ENCODE data around the gene DLGAP1.

The DLGAP1 gene

DNA sequence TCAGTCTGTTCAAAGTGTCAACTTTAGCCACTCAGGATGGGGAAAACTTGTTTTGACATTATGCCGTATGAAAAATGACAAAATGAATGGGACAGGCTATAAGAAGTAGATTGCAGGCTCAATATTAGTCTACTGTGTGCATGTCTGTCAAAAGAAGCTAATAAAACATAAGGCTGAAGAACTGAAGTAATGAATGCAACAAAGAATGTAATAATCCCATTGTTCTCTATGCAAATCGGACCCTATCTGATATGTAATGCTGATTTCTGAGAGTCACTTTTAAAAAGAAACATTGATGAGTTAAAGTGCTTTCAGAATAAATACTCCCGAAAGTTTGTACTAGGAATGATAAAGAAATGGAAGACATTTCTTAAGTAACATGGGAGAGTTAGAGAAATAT, 172.2 kb downstream of the DLGAP1 start:
- H3K4me3 ChIP-seq = no peak overlapping the region
- TF ChIP-seq, protein P1, sequence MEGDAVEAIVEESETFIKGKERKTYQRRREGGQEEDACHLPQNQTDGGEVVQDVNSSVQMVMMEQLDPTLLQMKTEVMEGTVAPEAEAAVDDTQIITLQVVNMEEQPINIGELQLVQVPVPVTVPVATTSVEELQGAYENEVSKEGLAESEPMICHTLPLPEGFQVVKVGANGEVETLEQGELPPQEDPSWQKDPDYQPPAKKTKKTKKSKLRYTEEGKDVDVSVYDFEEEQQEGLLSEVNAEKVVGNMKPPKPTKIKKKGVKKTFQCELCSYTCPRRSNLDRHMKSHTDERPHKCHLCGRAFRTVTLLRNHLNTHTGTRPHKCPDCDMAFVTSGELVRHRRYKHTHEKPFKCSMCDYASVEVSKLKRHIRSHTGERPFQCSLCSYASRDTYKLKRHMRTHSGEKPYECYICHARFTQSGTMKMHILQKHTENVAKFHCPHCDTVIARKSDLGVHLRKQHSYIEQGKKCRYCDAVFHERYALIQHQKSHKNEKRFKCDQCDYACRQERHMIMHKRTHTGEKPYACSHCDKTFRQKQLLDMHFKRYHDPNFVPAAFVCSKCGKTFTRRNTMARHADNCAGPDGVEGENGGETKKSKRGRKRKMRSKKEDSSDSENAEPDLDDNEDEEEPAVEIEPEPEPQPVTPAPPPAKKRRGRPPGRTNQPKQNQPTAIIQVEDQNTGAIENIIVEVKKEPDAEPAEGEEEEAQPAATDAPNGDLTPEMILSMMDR (IDR thresholded peaks at IDR 0.05) = no peak
- H3K27ac ChIP-seq = no peak overlapping the region
- no peak for DNase-seq (ENCODE audit: low spot score)

DNA sequence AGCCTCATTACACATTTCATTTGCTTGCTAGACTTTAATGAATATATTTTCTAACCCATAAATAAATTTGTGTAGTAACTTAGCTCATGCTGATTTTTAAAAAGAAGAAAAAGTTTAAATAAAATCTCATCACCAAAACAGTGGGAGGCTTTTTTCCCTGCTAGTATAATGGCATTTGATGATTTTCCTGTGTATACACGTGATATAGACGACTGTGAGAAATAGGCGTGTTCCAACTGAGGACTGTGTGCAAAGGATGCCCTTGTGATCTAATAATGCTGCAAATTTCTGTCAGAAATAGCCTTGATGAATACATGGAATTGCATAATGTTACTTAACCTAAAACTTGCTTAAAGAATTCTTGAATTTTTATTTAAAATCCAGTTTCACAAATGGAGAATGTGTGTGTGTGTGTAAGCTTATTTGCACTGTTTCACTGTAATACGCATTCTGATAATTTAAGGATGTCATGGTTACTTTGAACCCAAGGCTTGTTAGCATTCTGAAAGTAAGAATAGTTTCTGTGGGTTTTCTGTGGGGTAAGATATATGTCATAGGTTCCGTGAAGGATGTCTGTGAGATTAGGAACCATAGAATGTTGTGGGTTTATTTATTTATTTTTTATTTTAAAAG, 178.0 kb downstream of the DLGAP1 start:
- Histone ChIP-seq H3K4me3 (no peak overlapping the region), H3K27ac (no peak overlapping the region)
- DNase-seq (ENCODE audit: low spot score) = no peak
- TF ChIP-seq, protein P1 (IDR thresholded peaks at IDR 0.05) = no peak

DNA sequence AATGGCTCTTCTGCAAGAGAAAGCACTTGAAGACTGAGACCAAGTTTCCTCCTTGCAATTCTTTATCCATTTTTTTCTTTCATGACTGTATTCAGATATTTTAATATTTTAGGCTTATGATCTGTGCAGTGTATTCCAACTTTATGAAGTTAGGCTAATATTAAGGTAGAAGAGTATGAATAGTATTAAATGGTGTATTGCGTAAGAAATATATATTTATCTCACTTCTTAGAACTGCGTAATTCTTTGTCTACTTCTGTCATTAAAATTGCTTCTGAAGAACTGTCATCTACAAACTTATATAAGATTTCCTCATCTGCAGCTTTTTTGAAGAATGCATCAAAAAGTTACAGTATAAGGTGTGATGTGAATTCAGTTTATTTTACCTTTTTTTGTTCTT, 183.2 kb downstream of the DLGAP1 start:
- no peak for DNase-seq (ENCODE audit: low spot score)
- Histone ChIP-seq H3K27ac (no peak overlapping the region), H3K4me3 (no peak overlapping the region)
- TF ChIP-seq, protein P1 (IDR thresholded peaks at IDR 0.05) = no peak

DNA sequence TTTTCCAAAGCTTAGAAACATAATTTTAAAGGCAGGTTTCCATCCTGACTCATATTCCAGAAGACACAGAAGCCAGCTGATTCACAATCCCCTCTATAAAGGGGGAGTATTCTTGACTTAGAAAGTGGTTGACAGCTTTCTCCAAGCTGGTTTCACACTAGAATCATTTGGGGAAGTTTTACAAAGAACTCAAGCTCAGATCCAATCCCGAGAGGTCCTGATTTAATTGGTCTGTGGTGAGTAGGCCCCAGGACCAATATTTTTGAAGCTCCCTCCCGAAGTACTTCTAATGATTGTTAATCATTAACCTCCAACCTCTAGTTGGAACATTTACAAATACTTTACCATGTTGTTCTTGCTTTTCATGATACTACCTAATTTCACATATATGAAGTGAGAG, 184.1 kb downstream of the DLGAP1 start:
- Histone ChIP-seq H3K27ac (no peak overlapping the region), H3K4me3 (no peak overlapping the region)
- no peak for DNase-seq (ENCODE audit: low spot score)
- TF ChIP-seq, protein P1 (IDR thresholded peaks at IDR 0.05) = no peak

DNA sequence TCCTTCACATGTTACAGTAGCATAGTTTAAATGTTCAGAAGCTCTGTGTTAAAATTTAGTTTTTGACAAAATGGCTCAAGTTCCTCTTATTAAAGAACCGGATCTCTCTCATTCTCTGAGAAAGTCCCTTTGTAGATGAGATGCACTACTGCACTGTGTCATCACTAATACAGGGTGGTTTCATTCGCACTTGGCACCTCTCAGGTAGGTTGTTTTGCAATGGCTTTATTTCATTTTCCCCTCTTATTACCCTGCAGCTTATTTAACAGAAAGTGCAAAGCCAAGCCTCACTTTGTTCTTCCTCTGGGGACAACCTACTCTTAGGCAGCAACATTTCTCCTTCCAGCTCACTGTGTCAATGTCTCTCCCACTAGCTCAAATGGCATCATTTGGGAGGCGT, 185.1 kb downstream of the DLGAP1 start:
- Histone ChIP-seq H3K4me3 (no peak overlapping the region), H3K27ac (no peak overlapping the region)
- no peak for DNase-seq (ENCODE audit: low spot score)
- TF ChIP-seq, protein P1 (IDR thresholded peaks at IDR 0.05) = no peak

DNA sequence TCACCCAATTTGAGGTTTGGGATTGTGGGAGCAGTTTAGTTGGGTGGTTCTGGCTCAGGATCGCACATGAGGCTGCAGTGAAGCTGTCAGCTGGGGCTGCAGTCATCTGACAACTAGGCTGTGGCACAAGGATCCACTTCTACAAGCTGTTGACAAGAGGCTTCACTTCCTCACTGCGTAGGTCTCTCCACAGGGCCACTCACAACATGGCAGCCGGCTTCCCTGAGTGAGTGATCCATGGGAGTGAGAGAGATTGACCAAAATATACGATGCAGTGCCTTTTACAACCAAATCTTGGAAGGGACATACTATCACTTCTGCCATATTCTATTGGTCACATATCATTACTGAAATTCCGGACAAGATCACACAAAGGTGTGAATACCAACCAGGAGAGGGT, 187.5 kb downstream of the DLGAP1 start:
- Histone ChIP-seq H3K27ac (no peak overlapping the region), H3K4me3 (no peak overlapping the region)
- TF ChIP-seq, protein P1 (IDR thresholded peaks at IDR 0.05) = no peak
- DNase-seq (ENCODE audit: low spot score) = no peak

DNA sequence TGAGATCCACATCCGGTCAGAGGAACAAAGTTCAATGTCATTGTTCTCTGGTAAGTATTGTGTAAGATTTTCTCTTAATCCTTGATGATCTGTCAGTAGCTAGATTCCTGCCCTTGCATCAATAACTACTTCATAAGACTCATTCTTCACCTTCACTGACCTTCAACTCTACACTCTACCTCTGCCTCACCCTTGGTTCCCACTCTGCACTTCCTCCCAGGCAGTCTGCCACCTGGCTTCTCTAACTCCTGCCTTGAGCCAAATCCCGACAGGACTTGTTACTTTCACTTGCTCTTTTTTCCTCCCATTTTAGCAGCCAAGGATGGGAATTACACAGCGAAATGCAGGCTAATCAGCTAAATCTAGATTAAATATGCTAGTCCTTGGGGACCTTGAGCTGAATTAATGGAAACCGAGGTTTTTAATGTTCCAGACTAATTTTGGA, 190.7 kb downstream of the DLGAP1 start:
- TF ChIP-seq, protein P1 (IDR thresholded peaks at IDR 0.05) = no peak
- no peak for DNase-seq (ENCODE audit: low spot score)
- H3K4me3 ChIP-seq = peak overlapping the region; percentile 47
- H3K27ac ChIP-seq = no peak overlapping the region
